GM19455 (cell line): ENCODE data around the gene HLA-DOB.
"Not testable (repeated sequence)": the region's sequence is repeated elsewhere in the genome, so short reads cannot be mapped to it uniquely, and the experiment has no call there.

Source experiments
- ATAC-seq: cut with Tn5 transposase; IDR thresholded peaks from one replicate; pipeline ENCODE4 v1.9.1; 2021; ENCODE audit not compliant: unreplicated experiment

The HLA-DOB gene

DNA sequence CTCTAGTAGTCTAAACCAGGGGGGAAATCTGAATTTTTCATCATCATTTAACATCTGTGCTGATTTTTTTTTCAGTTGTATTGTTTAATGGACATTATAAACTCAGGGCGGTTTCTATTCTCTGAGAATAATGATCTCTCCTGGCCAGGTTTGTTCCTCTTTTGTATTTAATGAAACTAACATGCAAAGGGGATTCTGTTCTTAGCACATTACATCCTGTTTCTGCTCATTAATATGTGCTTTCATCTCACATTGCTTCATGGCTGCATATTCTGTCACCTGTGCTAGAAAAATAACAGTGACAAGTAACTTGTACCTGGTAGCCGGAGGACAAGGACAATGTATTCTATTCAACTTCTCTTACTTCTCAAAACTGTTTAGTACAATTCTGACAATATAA is 806 bp downstream of the HLA-DOB start:
- ATAC-seq, result no peak

DNA sequence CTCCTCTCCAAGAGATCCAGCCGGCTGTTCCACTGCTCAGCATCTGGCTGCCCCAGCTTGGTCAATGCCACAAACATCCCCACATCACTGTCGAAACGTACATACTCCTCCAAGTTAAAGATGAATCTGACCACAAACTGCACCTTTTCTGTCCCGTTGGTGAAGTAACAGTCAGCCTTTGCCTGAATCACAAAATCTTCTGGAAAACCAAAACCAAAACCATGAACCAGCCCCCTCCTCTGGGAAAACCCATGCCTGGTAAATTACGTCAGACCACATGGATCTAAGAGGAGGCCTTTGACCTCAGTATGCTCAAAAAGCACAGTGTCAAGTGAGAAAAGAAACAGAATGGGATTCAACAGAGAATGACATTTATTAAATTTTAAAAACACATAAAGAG is 1.7 kb downstream of the HLA-DOB start:
- ATAC-seq, result no peak

DNA sequence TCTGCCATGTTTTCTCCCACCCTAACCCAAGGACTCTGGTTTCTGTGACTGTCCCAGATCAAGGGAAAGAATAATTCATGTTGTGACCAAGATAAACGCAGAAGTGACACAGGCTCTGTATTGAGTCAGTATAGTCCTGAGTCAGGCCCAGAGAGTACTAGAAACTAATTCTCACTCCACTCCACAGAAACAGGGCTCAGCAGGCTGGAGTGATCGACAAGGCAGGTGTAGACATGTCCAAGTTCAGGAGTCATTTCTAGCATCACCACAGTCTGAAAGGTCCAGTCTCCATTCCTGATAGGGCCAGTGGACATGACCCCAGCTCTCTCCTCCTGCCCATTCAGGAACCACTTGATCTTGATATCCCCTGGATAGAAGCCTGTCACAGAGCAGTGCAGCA is 2.7 kb downstream of the HLA-DOB start:
- ATAC-seq, result no peak

DNA sequence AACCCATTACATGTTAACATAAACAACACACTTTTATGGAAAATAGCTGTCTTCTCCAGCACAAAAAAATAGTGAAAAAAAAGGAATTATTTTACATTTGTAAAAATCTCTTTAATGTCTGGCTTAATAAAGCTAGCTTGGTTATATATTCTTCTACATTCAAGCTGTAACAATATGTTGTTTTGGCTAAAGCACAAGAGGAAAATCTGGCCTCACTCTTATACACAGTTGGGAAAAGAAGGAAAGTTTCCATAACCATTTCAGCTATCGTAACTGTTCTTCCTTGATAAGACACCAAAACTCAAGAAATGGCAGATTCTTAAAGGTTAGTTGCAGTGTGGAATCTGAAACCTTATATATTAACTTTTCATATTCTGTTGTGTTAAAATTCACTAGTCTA is 7.6 kb downstream of the HLA-DOB start:
- ATAC-seq, result no peak

DNA sequence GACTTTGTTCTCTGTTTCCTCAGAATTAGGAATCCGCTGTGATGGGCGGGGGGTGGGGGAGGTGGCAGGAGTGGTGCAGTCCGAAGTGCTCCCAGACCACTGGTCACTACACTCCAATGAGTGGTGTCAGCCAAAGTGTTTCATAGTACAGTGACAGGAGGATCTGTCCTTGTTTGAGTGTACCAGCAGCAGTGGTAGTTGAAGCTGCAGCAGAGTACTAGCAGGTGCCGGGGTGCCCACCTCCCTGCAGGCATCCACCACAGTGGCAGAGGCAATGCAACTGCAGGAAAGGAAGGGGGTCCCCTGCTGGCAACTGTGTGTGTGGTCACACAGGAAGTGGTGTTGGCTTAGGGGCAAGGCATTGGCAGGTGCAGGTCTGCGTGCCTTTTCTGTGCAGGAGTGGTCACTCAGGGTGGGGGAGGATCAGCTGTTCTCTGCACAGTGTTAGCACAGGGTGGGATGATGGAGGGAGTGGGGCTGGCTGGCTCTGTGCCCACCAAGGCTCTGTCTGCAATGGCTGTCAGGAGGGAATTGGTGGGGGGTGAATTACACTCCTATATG is 9.7 kb downstream of the HLA-DOB start:
- no peak for ATAC-seq

DNA sequence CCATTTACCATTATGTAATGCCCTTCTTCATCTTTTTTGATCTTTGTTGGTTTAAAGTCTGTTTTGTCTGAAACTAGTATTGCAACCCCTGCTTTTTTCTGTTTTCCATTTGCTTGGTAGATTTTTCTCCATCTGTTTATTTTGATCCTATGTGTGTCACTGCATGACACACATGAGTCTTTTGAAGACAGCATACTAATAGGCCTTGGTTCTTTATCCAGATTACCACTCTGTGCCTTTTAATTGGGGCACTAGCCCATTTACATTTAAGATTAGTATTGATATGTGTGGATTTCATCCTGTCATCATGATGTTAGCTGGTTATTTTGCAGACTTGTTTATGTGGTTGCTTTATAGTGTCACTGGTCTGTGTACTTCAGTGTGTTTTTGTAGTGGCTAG is 11.4 kb downstream of the HLA-DOB start:
- not testable (repeated sequence) for ATAC-seq

DNA sequence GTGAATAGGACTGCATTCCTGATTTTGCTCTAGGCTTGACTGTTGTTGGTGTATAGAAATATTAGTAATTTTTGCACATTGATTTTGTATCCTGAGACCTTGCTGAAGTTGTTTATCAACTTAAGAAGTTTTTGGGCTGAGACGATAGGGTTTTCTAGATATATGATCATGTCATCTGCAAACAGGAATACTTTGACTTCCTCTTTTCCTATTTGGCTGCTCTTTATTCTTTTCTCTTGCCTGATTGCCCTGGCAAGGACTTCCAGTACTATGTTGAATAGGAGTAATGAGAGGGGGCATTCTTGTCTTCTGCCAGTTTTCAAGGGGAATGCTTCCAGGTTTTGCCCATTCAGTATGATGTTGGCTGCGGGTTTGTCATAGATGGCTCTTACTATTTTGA is 13.4 kb downstream of the HLA-DOB start:
- ATAC-seq, result no peak

DNA sequence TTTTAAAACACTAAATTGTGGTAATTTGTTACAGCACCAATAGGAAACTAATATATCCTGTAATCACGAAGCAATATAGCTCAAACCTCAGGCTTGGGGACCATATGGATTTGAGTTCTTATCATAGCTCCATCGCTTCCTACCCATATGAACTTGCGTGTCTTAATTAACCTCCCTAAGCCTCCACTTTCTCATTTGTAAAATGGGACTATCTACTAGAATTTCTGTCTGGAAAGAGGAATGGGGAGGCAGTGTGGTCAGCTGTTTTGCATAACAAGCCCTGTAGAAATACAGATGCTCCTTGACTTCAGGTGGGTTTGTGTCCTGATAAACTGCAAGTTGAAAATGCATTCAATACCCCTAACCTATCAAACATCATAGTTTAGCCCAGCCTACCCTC is 17.1 kb downstream of the HLA-DOB start:
- no peak for ATAC-seq

DNA sequence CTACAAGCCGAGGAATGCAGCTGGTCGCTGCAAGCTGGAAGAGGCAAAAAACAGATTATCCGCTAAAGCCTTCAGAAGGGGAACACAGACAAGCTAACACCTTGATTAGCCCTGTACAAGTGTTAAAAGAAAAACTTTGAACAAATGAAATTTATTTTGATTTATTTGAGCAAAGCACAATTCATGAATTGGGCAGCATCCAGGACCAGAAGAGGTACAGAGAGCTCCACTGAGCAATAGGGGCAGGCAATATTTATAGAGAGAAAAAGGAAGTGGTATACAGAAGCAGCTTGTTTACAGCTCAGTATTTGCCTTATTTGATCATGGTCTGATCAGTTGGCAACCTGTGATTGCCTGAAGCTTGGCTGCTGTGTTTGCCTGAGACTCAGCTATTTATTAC is 17.6 kb downstream of the HLA-DOB start:
- no peak for ATAC-seq

DNA sequence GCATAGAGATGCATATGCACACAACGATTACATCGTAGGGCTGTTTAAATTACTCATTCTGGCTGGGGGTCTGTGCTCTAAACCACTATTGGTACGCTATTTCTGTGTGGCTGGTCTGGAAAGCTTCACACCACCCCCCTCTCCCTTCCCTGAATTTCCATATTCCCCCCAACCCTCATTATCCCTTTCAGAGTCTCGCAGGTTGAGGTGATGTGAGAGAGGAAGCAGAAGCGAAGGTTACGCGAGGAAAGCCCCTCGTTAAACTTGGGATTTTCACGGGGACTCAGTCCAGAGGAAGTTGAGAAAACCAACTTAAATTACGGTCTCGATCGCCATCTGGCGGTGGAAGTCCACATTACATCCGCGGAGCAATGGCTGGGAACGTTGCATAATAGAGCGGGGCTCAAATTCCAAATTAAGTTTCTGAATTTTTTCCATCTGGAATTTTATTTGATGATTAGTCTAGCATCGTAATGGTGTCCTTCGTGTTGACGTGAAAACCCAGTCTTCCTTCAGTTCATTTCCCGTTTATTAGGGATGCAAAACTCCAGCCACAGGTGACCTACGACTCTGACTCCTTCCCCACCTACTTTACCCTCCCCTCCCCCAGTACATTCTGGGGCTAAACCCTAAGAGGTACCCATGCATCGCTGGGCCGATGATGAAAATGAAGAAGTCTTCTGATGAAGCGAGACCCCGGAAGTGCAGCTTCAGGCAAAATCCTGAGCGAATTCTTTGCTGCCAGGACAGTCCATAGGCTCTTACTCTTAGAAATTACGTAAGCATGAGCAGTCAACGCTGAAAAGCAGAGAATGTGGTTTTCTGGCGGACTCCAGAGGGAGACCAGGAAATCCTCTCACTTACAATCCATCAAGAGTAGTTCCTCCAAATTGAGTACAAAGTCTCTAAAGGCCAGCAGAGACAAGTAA is 19.7 kb downstream of the HLA-DOB start:
- ATAC-seq, result no peak

DNA sequence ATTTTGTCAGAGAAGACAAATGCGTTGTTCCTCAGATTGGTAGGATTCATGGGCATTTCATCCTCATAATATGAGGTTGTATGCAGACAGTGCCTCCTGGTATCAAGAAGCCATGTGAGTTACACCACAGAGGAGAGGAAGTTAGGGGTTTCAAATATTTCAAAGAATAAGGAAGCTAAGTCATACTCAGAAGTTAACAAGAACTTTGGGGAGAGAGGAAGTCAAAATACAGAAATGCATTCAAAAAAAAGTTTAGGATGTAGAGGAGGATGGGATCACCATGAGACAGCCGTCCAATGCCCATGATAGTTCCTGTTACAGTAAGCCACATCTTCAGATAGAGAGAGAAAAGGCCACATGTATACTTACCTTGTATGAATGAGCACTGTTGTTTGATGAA is 22.3 kb downstream of the HLA-DOB start:
- ATAC-seq, result no peak

DNA sequence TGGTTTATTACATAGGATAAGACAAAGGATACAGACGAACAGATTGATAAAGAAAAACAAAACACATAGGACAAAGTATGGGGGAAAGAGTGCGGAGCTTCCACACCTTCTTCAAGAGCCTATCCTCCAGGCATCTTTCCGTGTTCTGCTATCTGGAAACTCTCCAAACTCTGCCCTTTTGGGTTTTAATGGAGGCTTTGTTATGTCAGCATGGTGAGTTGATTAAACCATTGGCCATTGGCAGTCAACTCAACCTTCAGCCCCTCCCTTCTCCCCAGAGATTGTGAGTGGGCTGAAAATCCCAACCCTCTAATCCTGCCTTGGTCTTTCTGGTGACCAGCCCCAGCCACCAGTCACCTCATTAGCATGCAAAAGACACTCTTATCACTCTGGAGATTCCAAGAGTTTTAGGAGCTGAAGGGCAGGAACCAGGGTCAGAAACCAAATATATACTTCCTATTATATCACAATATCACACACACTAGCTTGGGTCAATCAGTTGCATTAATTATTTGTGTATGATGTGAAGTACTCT is 23.8 kb downstream of the HLA-DOB start:
- ATAC-seq, result no peak

DNA sequence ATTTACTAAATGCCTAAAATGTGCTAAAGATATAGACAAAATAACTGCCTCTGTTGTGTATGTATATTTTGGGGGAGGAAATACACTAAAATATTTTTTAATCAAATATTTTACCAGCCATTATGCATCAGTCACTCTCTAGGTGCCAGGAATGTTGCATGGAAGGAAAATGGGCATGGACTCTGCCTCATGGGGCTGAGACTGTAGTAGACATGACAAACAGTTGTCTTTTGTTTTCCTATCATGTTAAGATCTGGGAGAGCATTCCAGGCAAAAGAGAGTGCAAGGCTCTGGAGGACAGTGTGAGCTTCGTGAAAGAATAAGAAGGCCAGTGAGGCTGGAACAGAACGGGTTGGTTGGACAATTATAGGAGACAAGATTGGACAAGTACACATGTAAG is 26.5 kb downstream of the HLA-DOB start:
- no peak for ATAC-seq

DNA sequence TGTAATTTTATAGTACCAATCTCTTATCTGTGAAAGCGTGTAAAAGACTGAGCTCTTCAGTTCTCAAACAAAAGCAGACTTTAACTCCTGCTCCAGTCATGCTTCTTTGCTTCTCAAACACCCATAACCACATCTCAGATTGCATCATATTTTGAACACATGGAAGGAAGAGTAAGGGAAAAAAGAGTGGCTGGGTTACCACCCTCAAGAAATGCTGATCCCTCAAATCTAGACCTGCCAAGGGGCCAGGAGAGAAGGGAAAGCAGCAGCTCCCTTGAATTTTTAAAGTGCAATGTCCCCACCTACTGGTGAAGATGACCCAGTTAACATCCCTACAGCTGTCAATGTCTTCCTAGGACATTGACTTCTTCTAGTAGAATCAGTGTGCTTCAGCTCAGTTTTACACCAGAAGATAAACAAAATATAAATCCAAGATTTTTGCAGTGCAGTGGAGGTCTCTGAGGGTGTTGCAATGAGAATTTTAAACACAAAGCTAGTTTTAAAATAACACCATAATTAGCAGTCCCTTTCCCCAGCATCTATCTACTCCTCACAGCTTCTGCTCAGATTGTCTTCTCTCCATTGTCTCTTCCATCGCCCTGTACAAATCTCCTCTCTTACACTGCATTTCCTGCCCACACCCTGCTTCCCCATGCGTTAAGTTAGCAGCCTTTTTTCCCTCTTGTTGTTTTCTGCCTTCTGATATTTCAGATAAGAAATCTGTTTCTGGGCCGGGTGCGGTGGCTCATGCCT is 30.8 kb downstream of the HLA-DOB start:
- ATAC-seq, result no peak

DNA sequence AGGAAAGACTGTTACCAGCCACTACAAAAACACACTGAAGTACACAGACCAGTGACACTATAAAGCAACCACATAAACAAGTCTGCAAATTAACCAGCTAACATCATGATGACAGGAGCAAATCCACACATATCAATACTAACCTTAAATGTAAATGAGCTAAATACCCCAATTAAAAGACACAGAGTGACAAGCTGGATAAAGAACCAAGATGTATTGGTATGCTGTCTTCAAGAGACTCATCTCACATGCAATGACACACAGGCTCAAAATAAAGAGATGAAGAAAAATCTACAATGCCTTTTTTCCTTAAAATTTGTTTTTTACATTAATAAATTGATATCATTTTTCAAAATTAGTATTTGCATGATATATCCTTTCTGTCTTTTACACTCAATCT is 33.9 kb downstream of the HLA-DOB start:
- not testable (repeated sequence) for ATAC-seq

DNA sequence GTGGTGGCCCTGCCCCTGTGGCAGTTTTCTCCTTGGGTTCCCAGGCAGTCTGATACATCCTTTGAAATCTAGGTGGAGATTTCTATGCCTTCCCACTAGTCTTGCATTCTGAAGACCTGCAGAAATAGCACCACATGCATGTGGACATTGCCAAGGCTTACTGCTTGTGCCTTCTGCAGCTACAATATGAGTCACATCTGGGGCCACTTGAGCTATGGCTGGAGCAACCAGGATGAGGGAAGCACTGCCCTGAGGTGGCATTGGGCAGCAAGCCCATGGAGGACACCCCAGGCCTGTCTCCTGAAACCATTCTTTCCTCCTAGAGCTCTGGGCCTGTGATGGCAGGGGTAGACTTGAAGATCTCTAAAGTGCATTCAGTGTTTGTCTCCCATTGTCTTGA is 37.8 kb downstream of the HLA-DOB start:
- no peak for ATAC-seq

DNA sequence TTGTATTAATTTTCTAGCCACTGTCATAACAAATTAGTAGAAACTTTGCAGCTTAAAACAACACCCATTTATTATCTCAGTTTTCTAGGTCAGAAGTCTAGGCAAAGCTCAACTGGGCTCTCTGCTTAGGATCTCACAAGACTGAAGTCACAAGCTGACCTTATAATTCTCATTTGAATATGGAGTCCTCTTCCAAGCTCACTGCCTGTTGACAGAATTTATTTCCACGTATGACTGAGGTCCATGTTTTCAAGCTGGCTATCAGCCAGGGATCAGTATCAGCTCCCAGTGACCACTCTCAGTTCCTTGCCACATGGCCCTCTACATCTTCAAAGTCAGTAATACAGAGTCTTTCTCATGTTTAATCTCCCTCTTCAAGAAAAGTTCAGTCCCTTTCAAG is 41.7 kb downstream of the HLA-DOB start:
- ATAC-seq, result no peak

DNA sequence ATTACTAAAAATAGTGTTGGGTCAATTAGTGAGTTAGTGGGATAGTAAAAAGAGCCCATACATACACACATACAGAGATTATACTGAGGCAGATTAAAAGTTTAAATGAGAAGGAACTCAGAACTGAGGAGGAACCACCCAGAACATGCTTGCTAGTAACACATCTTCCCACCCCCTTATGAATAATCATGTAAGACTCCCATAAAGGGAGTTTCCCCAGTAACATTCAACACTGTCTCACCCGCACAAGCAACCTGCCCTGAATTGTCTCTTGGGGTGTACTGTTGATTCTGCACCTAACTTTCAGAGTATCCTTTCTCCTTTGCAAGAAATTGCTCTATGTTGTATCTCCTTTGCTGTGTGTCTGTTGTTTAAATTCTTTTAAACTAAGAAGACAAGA is 42.4 kb downstream of the HLA-DOB start:
- no peak for ATAC-seq

DNA sequence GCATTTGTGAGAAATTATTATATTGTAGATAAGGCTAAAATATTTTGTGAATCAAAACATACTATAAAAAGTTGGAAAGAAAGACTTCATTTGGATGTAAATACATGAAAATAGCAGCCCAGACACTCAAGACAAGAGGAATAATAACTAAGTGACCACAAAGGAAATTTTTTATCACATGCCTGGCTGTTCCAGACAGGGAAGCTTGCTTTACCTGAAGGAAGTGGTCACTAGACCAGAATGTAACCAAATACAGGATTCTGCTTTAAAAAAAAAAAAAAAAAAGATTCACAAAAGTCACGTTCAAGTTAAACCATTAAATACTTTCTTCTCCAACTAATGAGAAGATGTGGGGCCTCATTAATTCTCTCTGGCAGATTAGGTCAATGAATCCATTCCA is 44.1 kb downstream of the HLA-DOB start:
- no peak for ATAC-seq

DNA sequence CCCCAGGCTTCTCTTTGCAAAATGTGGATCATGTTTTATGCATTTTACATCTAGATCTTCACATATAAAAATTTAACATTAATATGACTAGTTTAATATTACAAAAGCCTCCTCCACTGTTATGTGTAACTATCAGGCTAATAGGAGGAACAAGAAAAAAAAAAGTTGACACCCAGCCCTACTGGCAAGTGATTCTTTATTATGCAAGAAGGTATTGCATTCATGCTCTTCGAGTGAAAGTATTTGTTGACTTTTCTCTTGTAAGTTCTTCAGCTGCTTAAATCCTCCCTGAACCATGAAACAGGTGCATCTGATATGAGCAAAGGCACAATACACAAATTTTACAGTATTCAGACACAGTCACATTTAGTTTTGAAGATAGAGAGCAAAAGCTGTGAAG is 52.8 kb downstream of the HLA-DOB start:
- ATAC-seq, result no peak

DNA sequence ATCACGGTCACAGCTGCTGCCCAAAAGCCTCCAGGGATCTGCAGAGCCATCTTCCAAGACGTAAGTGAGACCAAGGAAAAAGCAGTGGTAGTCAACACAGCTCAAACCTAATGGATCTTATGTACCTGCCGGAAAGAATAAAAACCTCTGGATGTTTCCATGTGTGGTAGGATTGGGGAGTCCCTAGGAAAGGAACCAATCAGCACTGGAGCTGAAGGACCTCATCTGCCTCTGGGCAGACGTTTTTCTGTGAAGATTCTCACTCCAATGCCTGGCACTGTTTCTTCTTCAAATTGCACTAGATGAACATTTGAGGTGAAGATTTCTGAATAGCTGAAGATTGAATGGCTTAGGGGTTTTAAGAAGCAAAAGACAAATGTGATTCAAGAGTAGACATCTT is 53.4 kb downstream of the HLA-DOB start, which contains the start of gene HLA-DQB2:
Gene HLA-DQB2 (minus strand): TSS at position 112 of the 400 bp plus-strand sequence. CDS start 62 bp downstream, at position 50.
- no peak for ATAC-seq
